GM23338 (cell line): ENCODE data around the gene MYO1A. TPM values are rescaled to one million over a fixed set of nuclear protein-coding genes. Genes with fewer than 3 reads are reported as not detected.

ENCODE experiments used
- ATAC-seq: fragments of 200-7000 bp; cut with Tn5 transposase; 3 replicates; pipeline ENCODE4 v1.9.1; 2020
- DNase-seq: peaks from one replicate; pipeline ENCODE4 v3.0.0-alpha.2; 2015; ENCODE audit warnings: low spot score
- H2AFZ ChIP-seq: fragments of 200-600 bp; sonication (generic); 2 replicates; pipeline ENCODE4 v1.8.0; 2016; ENCODE audit warnings: antibody characterized with exemption, mild to moderate bottlenecking, moderate library complexity
- H3F3A ChIP-seq: fragments of 200-600 bp; sonication (generic); replicated peaks from 2 replicates; pipeline ENCODE4 v1.8.0; 2017; ENCODE audit warnings: antibody characterized with exemption, mixed run types, low read depth
- H3K27ac ChIP-seq: fragments of 200-600 bp; sonication (generic); 2 replicates; pipeline ENCODE4 v1.6.1; 2016; ENCODE audit warnings: low read depth
- H3K27me3 ChIP-seq: fragments of 200-600 bp; sonication (generic); 2 replicates; pipeline ENCODE4 v1.8.0; 2016; ENCODE audit warnings: mild to moderate bottlenecking, mixed run types, moderate library complexity; ENCODE audit not compliant: insufficient read depth
- H3K36me3 ChIP-seq: fragments of 200-600 bp; sonication (generic); 2 replicates; pipeline ENCODE4 v1.8.0; 2016; ENCODE audit warnings: mild to moderate bottlenecking; ENCODE audit not compliant: insufficient read depth
- H3K4me1 ChIP-seq: fragments of 200-600 bp; sonication (generic); 2 replicates; pipeline ENCODE4 v1.8.0; 2016; ENCODE audit warnings: mild to moderate bottlenecking, moderate library complexity; ENCODE audit not compliant: insufficient read depth
- H3K4me2 ChIP-seq: fragments of 200-600 bp; sonication (generic); 2 replicates; pipeline ENCODE4 v1.7.1; 2017; ENCODE audit warnings: mixed run types
- H3K4me3 ChIP-seq: fragments of 200-600 bp; sonication (generic); 2 replicates; pipeline ENCODE4 v1.6.1; 2016; ENCODE audit warnings: mixed run types
- H3K79me2 ChIP-seq: fragments of 200-600 bp; sonication (generic); replicated peaks from 2 replicates; pipeline ENCODE4 v1.8.0; 2017; ENCODE audit warnings: mild to moderate bottlenecking; ENCODE audit not compliant: insufficient read depth
- H3K9me2 ChIP-seq: fragments of 200-600 bp; sonication (generic); 2 replicates; pipeline ENCODE4 v1.8.0; 2017; ENCODE audit not compliant: insufficient read depth
- H4K20me1 ChIP-seq: fragments of 200-600 bp; sonication (generic); replicated peaks from 2 replicates; pipeline ENCODE4 v1.8.0; 2017; ENCODE audit warnings: mild to moderate bottlenecking; ENCODE audit not compliant: insufficient read depth
- H3K27ac Mint-ChIP-seq: 2 replicates; pipeline ENCODE4 v1.8.0; 2020; ENCODE audit warnings: inconsistent platforms, mild to moderate bottlenecking, moderate library complexity, mixed read lengths
- H3K27me3 Mint-ChIP-seq: 3 replicates; pipeline ENCODE4 v1.8.0; 2022; ENCODE audit warnings: low read depth, mild to moderate bottlenecking, moderate library complexity, mixed read lengths, inconsistent platforms; ENCODE audit not compliant: insufficient read depth, poor library complexity
- H3K36me3 Mint-ChIP-seq: 3 replicates; pipeline ENCODE4 v1.8.0; 2021; ENCODE audit warnings: low read depth, mild to moderate bottlenecking, inconsistent platforms, moderate library complexity, mixed read lengths
- H3K4me1 Mint-ChIP-seq: 3 replicates; pipeline ENCODE4 v1.8.0; 2020; ENCODE audit warnings: mild to moderate bottlenecking, inconsistent platforms, mixed read lengths
- H3K4me3 Mint-ChIP-seq: 3 replicates; pipeline ENCODE4 v1.8.0; 2021; ENCODE audit warnings: moderate library complexity, mild to moderate bottlenecking, inconsistent platforms, mixed read lengths
- H3K9me3 Mint-ChIP-seq: 3 replicates; pipeline ENCODE4 v1.8.0; 2020; ENCODE audit warnings: moderate library complexity, mild to moderate bottlenecking, inconsistent platforms, mixed read lengths
- CREB1 ChIP-seq: fragments of 250-450 bp; sonication (Bioruptor Pico); IDR thresholded peaks from 2 replicates; pipeline ENCODE4 v1.5.0; 2020; ENCODE audit warnings: low read depth, mild to moderate bottlenecking, moderate library complexity
- CTCF ChIP-seq, 2 experiments: fragments of 200-600 bp in 1 of 2; sonication (generic) in 1 of 2; conservative IDR thresholded peaks; 2 replicates each; pipeline versions ENCODE4 v1.5.1 to v1.6.1; 2016 to 2017; ENCODE audit warnings: antibody characterized with exemption in 2 of 2, low read depth in 2 of 2, mild to moderate bottlenecking in 2 of 2, moderate library complexity in 1 of 2
- EZH2phosphoT487 ChIP-seq: fragments of 200-600 bp; sonication (generic); IDR thresholded peaks from one replicate; pipeline ENCODE4 v1.8.1; 2018; ENCODE audit warnings: antibody characterized with exemption; ENCODE audit not compliant: unreplicated experiment
- NANOG ChIP-seq: IDR thresholded peaks from 2 replicates; pipeline ENCODE4 v1.6.1; 2016; ENCODE audit warnings: antibody characterized with exemption, borderline replicate concordance
- ZNF114 ChIP-seq: fragments of 250-450 bp; sonication (Bioruptor Pico); IDR thresholded peaks from 2 replicates; pipeline ENCODE4 v1.5.0; 2020; ENCODE audit warnings: mild to moderate bottlenecking, moderate library complexity
- ZNF331 ChIP-seq: fragments of 250-450 bp; sonication (Bioruptor Pico); IDR thresholded peaks from 2 replicates; pipeline ENCODE4 v1.5.0; 2020; ENCODE audit warnings: low read depth, mild to moderate bottlenecking, moderate library complexity
- polyA plus RNA-seq: library from polyadenylated mRNA; unstranded; fragments of >200 nt; fragmentation: Nextera tagmentation; extraction: Ambion mirVana; gene quantifications from 2 replicates; pipeline ENCODE4 v1.2.1, GENCODE V29; 2016
- total RNA-seq: library from RNA; depleted of rRNA; stranded (reverse); fragments of >200 nt; shearing (Covaris generic); gene quantifications from 2 replicates; pipeline ENCODE4 v1.2.3, GENCODE V29; 2014

Gene MYO1A
- total and polyA plus RNA-seq, 2 experiments from 2014 or later: not detected

DNA sequence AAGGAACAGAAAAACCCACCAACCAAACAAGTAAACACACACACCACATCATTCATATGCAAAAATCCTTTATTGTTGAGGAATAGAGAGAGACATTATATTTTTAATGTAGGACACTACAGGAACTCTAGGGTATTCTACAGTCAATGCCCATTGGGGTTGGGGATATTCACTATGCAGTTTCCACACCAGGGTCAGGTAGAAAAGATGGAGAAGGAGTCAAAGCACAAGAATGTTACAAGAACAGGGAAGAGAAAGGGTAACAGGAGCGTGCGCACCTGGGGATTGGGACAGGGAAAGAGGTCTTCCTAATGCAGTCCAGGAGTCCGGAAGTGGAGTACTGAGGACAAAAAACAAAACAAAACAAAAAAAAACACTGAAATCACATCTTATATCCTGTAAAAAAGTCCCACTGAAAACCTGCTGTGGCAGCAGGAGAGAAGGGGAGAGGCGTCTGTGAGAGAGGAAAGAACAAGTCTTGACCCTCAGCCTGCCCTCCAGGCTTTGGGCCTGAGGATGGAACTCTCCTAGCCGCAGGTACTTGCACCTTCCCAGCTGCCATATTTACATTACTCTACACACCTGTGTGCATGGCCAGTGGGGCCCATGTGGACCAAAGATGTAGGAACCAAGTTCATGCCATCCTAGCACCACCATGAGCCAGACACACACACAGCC, 39.8 kb downstream of the MYO1A start:
- H4K20me1 ChIP-seq: no peaks in the 10 kb centered on the region
- peak overlapping the region; percentile 54 for H3K4me2 ChIP-seq
- peaks cover 45% of the 10 kb centered on the region for H3K4me1 ChIP-seq
- no peaks in the 10 kb centered on the region for H3K36me3 ChIP-seq
- H2AFZ ChIP-seq: no peak overlapping the region; the same call in 1 of the 2 replicates
- H3K4me1 Mint-ChIP-seq: peaks cover 62% of the 10 kb centered on the region
- H3K4me3 ChIP-seq: no peak overlapping the region
- no peak overlapping the region for H3K4me3 Mint-ChIP-seq
- no peak overlapping the region for H3K27ac ChIP-seq
- peaks cover 4% of the 10 kb centered on the region for H3K27me3 Mint-ChIP-seq
- peaks cover 7% of the 10 kb centered on the region; the same call in 1 of the 2 replicates for H3F3A ChIP-seq
- no peaks in the 10 kb centered on the region for H3K9me3 Mint-ChIP-seq
- H3K27ac Mint-ChIP-seq: no peak overlapping the region
- peaks cover 9% of the 10 kb centered on the region for H3K79me2 ChIP-seq
- DNase-seq (peak; percentile 36), ATAC-seq (peak; percentile 9; the same call in 2 of the 3 replicates)
- H3K9me2 ChIP-seq: no peaks in the 10 kb centered on the region
- no peak for TF ChIP-seq EZH2phosphoT487
- TF ChIP-seq ZNF331 (CRISPR knock-in tag): no peak
- TF ChIP-seq ZNF114 (CRISPR knock-in tag): no peak
- TF ChIP-seq NANOG: 0 out of 2 replicates have a peak, but pooled peaks have one; percentile 8
- H3K27me3 ChIP-seq: no peaks in the 10 kb centered on the region
- peaks cover 5% of the 10 kb centered on the region; the same call in 2 of the 3 replicates for H3K36me3 Mint-ChIP-seq

GRCh38 chr12:57008178-57008577, 41.8 kb downstream of the MYO1A start:
- Histone ChIP-seq H3F3A (peaks cover 7% of the 10 kb centered on the region; the same call in 1 of the 2 replicates), H3K9me2 (no peaks in the 10 kb centered on the region), H2AFZ (no peak overlapping the region), H3K4me2 (no peak overlapping the region), H3K79me2 (peaks cover 27% of the 10 kb centered on the region), H3K4me3 (no peak overlapping the region), H3K27ac (no peak overlapping the region), H3K27me3 (no peaks in the 10 kb centered on the region), H3K4me1 (peaks cover 45% of the 10 kb centered on the region), H3K36me3 (peaks cover 14% of the 10 kb centered on the region; the same call in 1 of the 2 replicates), H4K20me1 (peaks cover 3% of the 10 kb centered on the region; the same call in 1 of the 2 replicates)
- no peak overlapping the region for H3K4me3 Mint-ChIP-seq
- ATAC-seq: no peak; the same call in 1 of the 3 replicates
- no peak overlapping the region for H3K27ac Mint-ChIP-seq
- TF ChIP-seq ZNF331 (CRISPR knock-in tag) (no peak), CTCF (conservative IDR thresholded peaks at IDR 0.05; ENCODE audit: low read depth in 2 of 2) (peak; percentile 59 to 66)
- DNase-seq: peak; percentile 73
- no peaks in the 10 kb centered on the region for H3K9me3 Mint-ChIP-seq
- peaks cover 57% of the 10 kb centered on the region for H3K4me1 Mint-ChIP-seq
- H3K27me3 Mint-ChIP-seq: peaks cover 7% of the 10 kb centered on the region
- peaks cover 18% of the 10 kb centered on the region for H3K36me3 Mint-ChIP-seq

- no peak for DNase-seq
- peaks cover 34% of the 10 kb centered on the region for H3K79me2 ChIP-seq
- H4K20me1 ChIP-seq: peaks cover 6% of the 10 kb centered on the region; the same call in 1 of the 2 replicates
- H3K9me2 ChIP-seq: no peaks in the 10 kb centered on the region
- no peaks in the 10 kb centered on the region for H3K27me3 ChIP-seq
- peak overlapping the region; percentile 95; the same call in 1 of the 2 replicates for H2AFZ ChIP-seq
- Mint-ChIP-seq H3K4me1 (peaks cover 49% of the 10 kb centered on the region), H3K36me3 (peaks cover 30% of the 10 kb centered on the region), H3K4me3 (peak overlapping the region; percentile 70), H3K9me3 (no peaks in the 10 kb centered on the region), H3K27me3 (peaks cover 5% of the 10 kb centered on the region), H3K27ac (no peak overlapping the region)
- peak overlapping the region; percentile 46; the same call in 1 of the 2 replicates for H3K4me3 ChIP-seq
- peaks cover 7% of the 10 kb centered on the region; the same call in 1 of the 2 replicates for H3F3A ChIP-seq
- no peak overlapping the region for H3K27ac ChIP-seq
- no peak for ATAC-seq
- H3K4me1 ChIP-seq: peaks cover 44% of the 10 kb centered on the region
- H3K36me3 ChIP-seq: peaks cover 24% of the 10 kb centered on the region
- H3K4me2 ChIP-seq: peak overlapping the region; percentile 68
- TF ChIP-seq CTCF (conservative IDR thresholded peaks at IDR 0.05; ENCODE audit: low read depth in 2 of 2) (no peak), CREB1 (CRISPR knock-in tag) (no peak)
These were observed 43.0 kb downstream of the MYO1A start for GRCh38 chr12:57006809-57007475.
